ENCODE measurements around the gene SNN. TPM values are rescaled to one million over a fixed set of nuclear protein-coding genes. Genes with fewer than 3 reads are reported as not detected.

Gene SNN
- total RNA-seq, 1 experiment from 2014 or later = 15.6 TPM

GRCh38 chr16:11691771-11692170 is 23.5 kb downstream of the SNN start:
- no peak overlapping the region for H3K27ac ChIP-seq (ENCODE audit: low read length)
- H3K36me3 ChIP-seq (ENCODE audit: control insufficient read depth, insufficient read depth, low read length) = peaks cover 5% of the 10 kb centered on the region
- no peaks in the 10 kb centered on the region for H3K27me3 ChIP-seq (ENCODE audit: control insufficient read depth, insufficient read depth, low read length)
- DNase-seq (ENCODE audit: low read depth, low spot score) (no peak), ATAC-seq (no peak)
- no peak overlapping the region for H3K4me3 ChIP-seq (ENCODE audit: low read depth in 2 of 2, low read length in 2 of 2)
- intact Hi-C loops (cut with micrococcal nuclease; ENCODE audit: unreplicated experiment) (no loop called here), in situ Hi-C loops (cut with HindIII; ENCODE audit: low pct_unique_long_range_greater_than_20kb, low sequenced_read_pairs) (no loop called here)
- ChIA-PET POLR2A (interaction anchor here (0.6 kb wide), 1 partner anchor 150 kb away, joined by 3 read pairs; no protein-coding TSS in a partner anchor), CTCF (no interaction called here)
- no peaks in the 10 kb centered on the region for H3K9me3 ChIP-seq (ENCODE audit: control insufficient read depth, insufficient read depth, low read depth, low read length)
- no TSS peak for BruUV-seq (replicated peaks)
- H3K4me1 ChIP-seq (ENCODE audit: control insufficient read depth, insufficient read depth, low read length) = no peaks in the 10 kb centered on the region
- no peak for TF ChIP-seq SIN3A (IDR thresholded peaks at IDR 0.05; ENCODE audit: borderline replicate concordance, insufficient read depth, low read depth, low read length)
- no peak for TF ChIP-seq TCF7L2 (IDR thresholded peaks at IDR 0.05; ENCODE audit: low read depth, low read length)
- no peak for TF ChIP-seq CTCF (IDR thresholded peaks at IDR 0.05)
- no peak for TF ChIP-seq POLR2AphosphoS5 (IDR thresholded peaks at IDR 0.05; ENCODE audit: low read depth, low read length)
- no peak for TF ChIP-seq REST (IDR thresholded peaks at IDR 0.05; ENCODE audit: insufficient read depth in 1 of 2, low read depth in 2 of 2, low read length in 1 of 2)

- in situ Hi-C loops (cut with HindIII; ENCODE audit: low pct_unique_long_range_greater_than_20kb, low sequenced_read_pairs) = no loop called here
- intact Hi-C loops (cut with micrococcal nuclease; ENCODE audit: unreplicated experiment) = no loop called here
- ATAC-seq = no peak
- no peak for DNase-seq (ENCODE audit: low read depth, low spot score)
- Histone ChIP-seq H3K27ac (ENCODE audit: low read length) (no peak overlapping the region), H3K36me3 (ENCODE audit: control insufficient read depth, insufficient read depth, low read length) (peaks cover 5% of the 10 kb centered on the region), H3K4me3 (ENCODE audit: low read depth in 2 of 2, low read length in 2 of 2) (no peak overlapping the region), H3K4me1 (ENCODE audit: control insufficient read depth, insufficient read depth, low read length) (no peaks in the 10 kb centered on the region), H3K9me3 (ENCODE audit: control insufficient read depth, insufficient read depth, low read depth, low read length) (no peaks in the 10 kb centered on the region), H3K27me3 (ENCODE audit: control insufficient read depth, insufficient read depth, low read length) (no peaks in the 10 kb centered on the region)
- BruUV-seq (replicated peaks) = no TSS peak
- POLR2A ChIA-PET = interaction anchor here (0.6 kb wide), 1 partner anchor 150 kb away, joined by 3 read pairs; no protein-coding TSS in a partner anchor
- no peak for TF ChIP-seq REST (IDR thresholded peaks at IDR 0.05; ENCODE audit: insufficient read depth in 1 of 2, low read depth in 2 of 2, low read length in 1 of 2)
- TF ChIP-seq SIN3A (IDR thresholded peaks at IDR 0.05; ENCODE audit: borderline replicate concordance, insufficient read depth, low read depth, low read length) = no peak
- no peak for TF ChIP-seq TCF7L2 (IDR thresholded peaks at IDR 0.05; ENCODE audit: low read depth, low read length)
- no peak for TF ChIP-seq CTCF (IDR thresholded peaks at IDR 0.05)
- no peak for TF ChIP-seq POLR2AphosphoS5 (IDR thresholded peaks at IDR 0.05; ENCODE audit: low read depth, low read length)
- CTCF ChIA-PET = no interaction called here
Measured at GRCh38 chr16:11692171-11692570, 23.9 kb downstream of the SNN start.
